AG09319 (cell line): Measurements from ENCODE around the gene SYNGR4.
"Not testable (repeated sequence)": the region's sequence is repeated elsewhere in the genome, so short reads cannot be mapped to it uniquely, and the experiment has no call there.

Experiments
- DNase-seq: peaks from one replicate; pipeline ENCODE4 v3.0.0-alpha.2; 2010; ENCODE audit warnings: low read depth; ENCODE audit errors: extremely low read depth
- TF ChIP-seq, protein P1 (sequence below): IDR thresholded peaks from 2 replicates; pipeline ENCODE4 v1.5.1; 2011; ENCODE audit warnings: low read depth, mild to moderate bottlenecking, inconsistent platforms, low read length, moderate library complexity

The SYNGR4 gene

DNA sequence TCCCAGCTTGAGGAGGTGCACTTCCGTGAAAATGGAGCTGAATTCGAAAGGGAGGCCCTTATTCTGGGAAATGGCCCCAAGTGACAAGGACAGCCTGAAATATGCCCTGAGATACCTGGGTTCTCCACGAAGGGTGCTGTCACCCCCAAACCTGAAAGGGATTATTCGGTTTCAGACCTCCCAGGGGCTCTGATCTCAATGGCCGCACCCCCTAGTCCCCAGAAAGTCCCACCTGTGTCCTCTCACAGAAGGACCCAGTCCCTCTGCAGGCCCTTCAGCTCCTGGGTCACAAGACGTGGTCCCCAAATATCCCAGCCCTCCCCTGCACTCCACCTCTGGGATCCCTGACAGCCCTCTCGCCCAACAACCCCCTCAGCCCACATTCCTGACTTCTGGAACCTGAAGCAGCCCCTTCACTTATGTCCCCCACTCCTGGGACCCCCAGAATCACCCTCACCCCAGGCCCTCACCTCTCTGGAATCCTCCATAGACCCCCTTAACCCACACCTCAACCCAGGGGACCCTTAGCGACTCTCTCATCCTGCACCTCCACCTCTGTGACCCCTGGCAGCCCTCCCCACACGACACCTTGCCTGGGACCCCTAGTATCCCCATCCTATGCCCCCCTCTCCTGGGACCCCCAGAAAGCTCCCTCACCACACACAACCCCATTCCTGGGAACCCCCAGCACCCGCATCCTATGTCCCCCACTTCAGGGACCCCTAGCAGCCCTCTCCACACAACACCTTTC, 606 bp downstream of the SYNGR4 start:
- TF ChIP-seq, protein P1, sequence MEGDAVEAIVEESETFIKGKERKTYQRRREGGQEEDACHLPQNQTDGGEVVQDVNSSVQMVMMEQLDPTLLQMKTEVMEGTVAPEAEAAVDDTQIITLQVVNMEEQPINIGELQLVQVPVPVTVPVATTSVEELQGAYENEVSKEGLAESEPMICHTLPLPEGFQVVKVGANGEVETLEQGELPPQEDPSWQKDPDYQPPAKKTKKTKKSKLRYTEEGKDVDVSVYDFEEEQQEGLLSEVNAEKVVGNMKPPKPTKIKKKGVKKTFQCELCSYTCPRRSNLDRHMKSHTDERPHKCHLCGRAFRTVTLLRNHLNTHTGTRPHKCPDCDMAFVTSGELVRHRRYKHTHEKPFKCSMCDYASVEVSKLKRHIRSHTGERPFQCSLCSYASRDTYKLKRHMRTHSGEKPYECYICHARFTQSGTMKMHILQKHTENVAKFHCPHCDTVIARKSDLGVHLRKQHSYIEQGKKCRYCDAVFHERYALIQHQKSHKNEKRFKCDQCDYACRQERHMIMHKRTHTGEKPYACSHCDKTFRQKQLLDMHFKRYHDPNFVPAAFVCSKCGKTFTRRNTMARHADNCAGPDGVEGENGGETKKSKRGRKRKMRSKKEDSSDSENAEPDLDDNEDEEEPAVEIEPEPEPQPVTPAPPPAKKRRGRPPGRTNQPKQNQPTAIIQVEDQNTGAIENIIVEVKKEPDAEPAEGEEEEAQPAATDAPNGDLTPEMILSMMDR: no peak
- no peak for DNase-seq

DNA sequence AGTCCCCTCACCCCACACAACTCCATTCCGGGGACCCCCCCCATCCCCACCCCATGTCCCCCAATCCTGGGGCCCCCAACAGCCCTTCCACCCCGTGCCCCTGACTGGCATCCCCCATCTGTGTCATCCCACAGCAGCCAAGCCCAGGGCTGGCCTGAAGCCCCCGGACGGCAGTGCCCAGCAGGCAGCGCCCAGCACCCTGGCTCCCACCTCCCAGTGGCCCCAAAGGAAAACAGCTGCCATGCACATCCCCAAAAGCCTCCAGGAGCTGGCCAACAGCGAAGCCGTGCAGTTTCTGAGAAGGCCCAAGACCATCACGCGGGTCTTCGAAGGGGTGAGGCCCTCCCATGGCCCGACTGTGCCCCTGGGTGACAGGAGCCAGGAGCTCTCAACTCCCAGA, 1.4 kb downstream of the SYNGR4 start:
- TF ChIP-seq, protein P1: no peak
- DNase-seq: no peak

DNA sequence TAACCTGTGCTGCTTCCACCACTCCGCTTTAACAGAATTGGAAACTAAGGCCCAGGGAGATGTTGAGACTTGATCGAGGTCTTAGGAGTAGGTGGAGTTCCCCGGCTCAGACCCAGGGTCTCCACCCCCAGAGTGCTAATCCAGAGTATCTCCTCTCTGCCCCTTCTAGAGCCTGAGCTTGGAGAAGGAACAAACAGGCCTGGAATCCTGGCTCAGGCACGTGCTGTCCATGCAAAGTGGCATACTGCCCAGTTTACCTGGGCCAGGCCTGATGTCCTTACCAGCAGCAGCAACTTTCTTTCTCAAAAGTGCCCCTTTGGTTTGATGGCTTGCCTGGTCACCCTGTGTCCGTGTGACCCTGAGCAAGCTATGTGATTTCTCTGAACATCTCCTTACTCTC, 3.7 kb downstream of the SYNGR4 start:
- no peak for DNase-seq
- TF ChIP-seq, protein P1: no peak

DNA sequence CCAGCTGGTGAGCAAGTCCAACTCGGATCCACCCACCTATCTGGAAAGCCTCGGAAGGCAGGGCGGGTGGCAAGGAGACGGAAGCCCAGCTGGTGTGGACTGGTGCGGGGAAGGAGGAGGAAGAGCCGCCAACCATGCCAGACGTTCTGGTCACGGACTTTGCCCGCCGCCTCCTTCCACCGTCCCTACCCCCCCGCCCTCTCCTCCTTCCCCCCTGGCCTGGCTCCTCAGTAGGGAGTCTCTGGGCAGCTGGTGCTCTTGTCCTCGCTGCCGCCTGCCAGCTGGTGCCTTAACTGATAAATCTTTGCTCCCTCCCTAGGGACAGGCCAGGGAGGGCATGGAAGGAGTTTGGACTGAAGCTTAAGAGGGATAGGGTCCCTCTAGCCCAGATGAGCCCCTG, 4.8 kb downstream of the SYNGR4 start:
- no peak for DNase-seq

DNA sequence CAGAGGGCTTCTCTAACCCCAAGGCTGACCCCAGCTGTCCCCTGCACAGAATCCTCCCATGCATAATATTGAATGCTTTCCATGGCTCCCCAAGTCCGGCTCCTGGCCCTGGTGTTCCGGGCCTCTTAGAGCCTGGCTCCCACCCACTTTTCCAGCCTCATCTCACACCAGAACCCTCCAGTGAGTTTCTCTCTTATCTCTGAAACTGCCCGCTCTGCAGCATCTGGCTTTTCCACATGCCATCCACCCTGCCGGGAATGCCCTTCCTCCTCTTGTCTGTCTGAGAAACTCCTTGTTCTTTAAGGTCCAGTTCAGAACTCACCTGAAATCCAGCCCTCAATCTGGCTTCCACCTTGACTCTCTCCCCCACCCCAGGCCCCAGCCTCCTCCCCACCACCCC, 6.8 kb downstream of the SYNGR4 start:
- DNase-seq: no peak

More for the DNA sequence above, 4.8 kb downstream of the SYNGR4 start:
- TF ChIP-seq, protein P1: no peak

DNA sequence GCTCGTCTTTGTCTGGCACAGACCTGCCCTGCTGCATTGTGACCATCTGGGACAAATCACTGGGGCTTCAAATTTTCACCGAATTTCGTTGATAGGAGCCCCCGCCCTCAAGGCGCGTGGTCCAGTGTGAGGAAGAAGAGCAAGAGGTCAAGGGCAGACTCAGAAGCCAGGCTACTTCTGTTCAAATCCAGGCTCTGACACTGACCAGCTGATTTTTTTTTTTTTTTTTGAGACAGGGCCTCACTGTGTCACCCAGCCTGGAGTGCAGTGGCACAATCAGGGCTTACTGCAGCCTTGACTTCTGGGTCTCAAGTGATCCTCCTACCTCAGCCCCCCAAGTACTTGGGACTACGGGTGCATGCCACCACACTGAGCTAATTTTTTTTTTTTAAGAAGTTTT, 7.2 kb downstream of the SYNGR4 start:
- DNase-seq: no peak
- TF ChIP-seq, protein P1: no peak

More for the DNA sequence above, 6.8 kb downstream of the SYNGR4 start:
- TF ChIP-seq, protein P1: no peak

DNA sequence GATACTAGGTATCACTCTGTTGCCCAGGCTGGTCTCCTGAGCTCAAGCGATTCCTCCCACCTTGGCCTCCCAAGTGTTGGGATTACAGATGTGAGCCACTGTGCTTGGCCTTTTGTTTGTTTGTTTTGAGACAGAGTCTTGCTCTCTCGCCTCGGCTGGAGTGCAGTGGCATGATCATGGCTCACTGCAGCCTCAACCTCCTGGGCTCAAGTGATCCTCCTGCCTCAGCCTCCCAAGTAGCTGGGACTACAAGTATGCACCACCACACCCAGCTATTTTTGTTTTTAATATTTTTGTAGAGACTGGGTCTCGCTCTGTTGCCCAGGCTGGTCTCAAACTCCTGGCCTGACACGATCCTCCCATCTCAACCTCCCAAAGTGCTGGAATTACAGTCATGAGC, 7.6 kb downstream of the SYNGR4 start:
- not testable (repeated sequence) for DNase-seq

DNA sequence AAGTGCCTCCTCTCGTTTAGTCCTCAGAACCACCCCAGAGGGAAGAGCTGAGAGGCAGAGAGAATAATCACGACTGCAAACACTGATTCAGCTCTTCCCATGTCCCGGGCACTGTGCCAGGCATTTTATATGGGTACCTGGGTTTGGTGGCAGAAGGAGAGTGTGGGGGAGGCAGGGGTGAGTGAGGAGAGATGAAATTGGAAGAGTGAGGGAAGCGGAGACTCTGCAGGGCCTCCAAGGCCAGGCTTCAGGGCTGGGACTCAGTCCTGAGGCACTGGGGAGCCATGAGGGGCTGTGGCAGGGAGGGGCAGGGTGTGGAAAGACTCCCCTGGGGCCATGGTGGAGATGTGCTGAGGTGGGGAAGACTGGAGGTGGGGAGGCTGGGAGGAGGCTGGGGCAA, 8.7 kb downstream of the SYNGR4 start:
- DNase-seq: no peak
- TF ChIP-seq, protein P1: no peak
